ENCODE data around the gene DDRGK1. TPM values are rescaled to one million over a fixed set of nuclear protein-coding genes. Genes with fewer than 3 reads are reported as not detected.

The DDRGK1 gene
- total and polyA plus RNA-seq, 4 donors, result 16.8 to 72.4 (median 48.5) TPM

DNA sequence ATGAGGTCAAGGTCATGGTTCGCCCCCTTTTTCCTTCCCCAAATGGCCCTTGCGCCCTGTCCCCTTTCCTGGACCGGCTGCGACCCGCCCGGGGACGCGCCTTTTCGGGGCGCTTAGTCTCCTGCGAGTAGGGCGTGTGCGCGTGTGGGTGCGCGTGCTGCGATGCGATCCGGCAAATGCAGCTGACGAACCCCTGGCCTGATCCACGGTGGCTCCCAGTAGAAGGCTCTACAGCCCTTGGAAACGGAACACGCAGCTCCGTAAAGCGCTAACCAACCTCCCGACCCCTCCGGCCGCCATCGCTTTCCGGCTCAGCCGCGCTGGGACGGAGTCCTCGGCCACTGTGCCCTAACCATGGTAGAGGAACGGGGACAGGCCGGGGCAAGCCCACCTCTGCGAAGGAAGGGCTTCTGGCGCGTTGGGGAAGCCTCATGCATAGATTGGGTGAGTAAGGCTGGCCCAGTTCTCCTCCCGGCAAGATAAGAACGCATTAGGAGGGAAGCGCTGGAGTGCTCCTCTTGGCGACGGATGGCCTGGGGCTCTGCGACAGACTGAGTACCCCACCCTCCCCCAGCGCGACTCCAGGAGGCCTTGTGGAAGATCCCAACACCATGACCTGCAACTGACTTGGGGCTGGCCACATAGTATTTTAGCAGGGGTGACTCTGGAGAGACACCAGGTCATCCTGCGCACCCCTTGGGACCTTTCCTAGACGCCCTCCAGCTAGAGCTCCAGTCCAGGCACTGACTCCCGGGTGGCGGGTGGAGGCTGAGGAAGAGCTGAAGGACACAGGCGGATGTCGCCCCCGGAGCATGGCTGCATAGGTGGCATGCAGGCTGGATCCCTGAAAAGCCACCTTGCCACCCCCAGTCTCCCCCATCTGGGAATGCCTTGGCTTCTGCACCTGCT, 35.6 kb upstream of the DDRGK1 start:
- Histone ChIP-seq H3K27ac (ENCODE audit: low read depth in 1 of 2, low read length in 2 of 2) (no peak overlapping the region), H3K36me3 (ENCODE audit: control insufficient read depth in 4 of 4, insufficient read depth in 3 of 4, low read depth in 1 of 4, low read length in 3 of 4) (no peaks in the 10 kb centered on the region), H3K4me1 (ENCODE audit: control insufficient read depth in 4 of 4, insufficient read depth in 4 of 4, low read length in 3 of 4) (peaks cover 8 to 21% (median 14%) of the 10 kb centered on the region in 4 donors), H3K4me3 (ENCODE audit: low read depth in 1 of 3, low read length in 3 of 3) (peak overlapping the region in 2 of 3 donors; percentile 36 to 76), H3K9me3 (ENCODE audit: control insufficient read depth in 4 of 4, low read length in 3 of 4) (no peaks in the 10 kb centered on the region), H3K27me3 (ENCODE audit: control insufficient read depth in 4 of 4, insufficient read depth in 4 of 4, low read length in 3 of 4) (peaks cover 0 to 8% (median 1%) of the 10 kb centered on the region in 4 donors), H3K9ac (ENCODE audit: low read depth in 1 of 2, low read length in 2 of 2) (no peak overlapping the region)
- 21% methylated on average over 54 of the region's 54 CpGs for WGBS
- no peak for DNase-seq (ENCODE audit: low spot score)
- TF ChIP-seq FOXA2 (IDR thresholded peaks at IDR 0.05) (no peak), JUND (IDR thresholded peaks at IDR 0.05) (no peak), NR2F2 (IDR thresholded peaks at IDR 0.05) (no peak), EGR1 (IDR thresholded peaks at IDR 0.05; ENCODE audit: low read depth in 2 of 2) (no peak), FOXA1 (IDR thresholded peaks at IDR 0.05) (no peak), HNF4A (conservative IDR thresholded peaks at IDR 0.05) (no peak), YY1 (IDR thresholded peaks at IDR 0.05) (no peak), HNF4G (IDR thresholded peaks at IDR 0.05) (no peak), GABPA (IDR thresholded peaks at IDR 0.05 in 1 of 2, conservative IDR thresholded peaks at IDR 0.05 in 1 of 2) (no peak), TAF1 (conservative IDR thresholded peaks at IDR 0.05) (no peak), RAD21 (IDR thresholded peaks at IDR 0.05) (no peak)
- TF ChIP-seq, protein P1, sequence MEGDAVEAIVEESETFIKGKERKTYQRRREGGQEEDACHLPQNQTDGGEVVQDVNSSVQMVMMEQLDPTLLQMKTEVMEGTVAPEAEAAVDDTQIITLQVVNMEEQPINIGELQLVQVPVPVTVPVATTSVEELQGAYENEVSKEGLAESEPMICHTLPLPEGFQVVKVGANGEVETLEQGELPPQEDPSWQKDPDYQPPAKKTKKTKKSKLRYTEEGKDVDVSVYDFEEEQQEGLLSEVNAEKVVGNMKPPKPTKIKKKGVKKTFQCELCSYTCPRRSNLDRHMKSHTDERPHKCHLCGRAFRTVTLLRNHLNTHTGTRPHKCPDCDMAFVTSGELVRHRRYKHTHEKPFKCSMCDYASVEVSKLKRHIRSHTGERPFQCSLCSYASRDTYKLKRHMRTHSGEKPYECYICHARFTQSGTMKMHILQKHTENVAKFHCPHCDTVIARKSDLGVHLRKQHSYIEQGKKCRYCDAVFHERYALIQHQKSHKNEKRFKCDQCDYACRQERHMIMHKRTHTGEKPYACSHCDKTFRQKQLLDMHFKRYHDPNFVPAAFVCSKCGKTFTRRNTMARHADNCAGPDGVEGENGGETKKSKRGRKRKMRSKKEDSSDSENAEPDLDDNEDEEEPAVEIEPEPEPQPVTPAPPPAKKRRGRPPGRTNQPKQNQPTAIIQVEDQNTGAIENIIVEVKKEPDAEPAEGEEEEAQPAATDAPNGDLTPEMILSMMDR (IDR thresholded peaks at IDR 0.05; ENCODE audit: low read depth, low read length, missing input control), result no peak
- TF ChIP-seq, protein P2, sequence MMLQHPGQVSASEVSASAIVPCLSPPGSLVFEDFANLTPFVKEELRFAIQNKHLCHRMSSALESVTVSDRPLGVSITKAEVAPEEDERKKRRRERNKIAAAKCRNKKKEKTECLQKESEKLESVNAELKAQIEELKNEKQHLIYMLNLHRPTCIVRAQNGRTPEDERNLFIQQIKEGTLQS (IDR thresholded peaks at IDR 0.05), result no peak
- TF ChIP-seq, protein P3, sequence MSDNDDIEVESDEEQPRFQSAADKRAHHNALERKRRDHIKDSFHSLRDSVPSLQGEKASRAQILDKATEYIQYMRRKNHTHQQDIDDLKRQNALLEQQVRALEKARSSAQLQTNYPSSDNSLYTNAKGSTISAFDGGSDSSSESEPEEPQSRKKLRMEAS (IDR thresholded peaks at IDR 0.05), result no peak
- TF ChIP-seq, protein P4, sequence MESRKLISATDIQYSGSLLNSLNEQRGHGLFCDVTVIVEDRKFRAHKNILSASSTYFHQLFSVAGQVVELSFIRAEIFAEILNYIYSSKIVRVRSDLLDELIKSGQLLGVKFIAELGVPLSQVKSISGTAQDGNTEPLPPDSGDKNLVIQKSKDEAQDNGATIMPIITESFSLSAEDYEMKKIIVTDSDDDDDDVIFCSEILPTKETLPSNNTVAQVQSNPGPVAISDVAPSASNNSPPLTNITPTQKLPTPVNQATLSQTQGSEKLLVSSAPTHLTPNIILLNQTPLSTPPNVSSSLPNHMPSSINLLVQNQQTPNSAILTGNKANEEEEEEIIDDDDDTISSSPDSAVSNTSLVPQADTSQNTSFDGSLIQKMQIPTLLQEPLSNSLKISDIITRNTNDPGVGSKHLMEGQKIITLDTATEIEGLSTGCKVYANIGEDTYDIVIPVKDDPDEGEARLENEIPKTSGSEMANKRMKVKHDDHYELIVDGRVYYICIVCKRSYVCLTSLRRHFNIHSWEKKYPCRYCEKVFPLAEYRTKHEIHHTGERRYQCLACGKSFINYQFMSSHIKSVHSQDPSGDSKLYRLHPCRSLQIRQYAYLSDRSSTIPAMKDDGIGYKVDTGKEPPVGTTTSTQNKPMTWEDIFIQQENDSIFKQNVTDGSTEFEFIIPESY (IDR thresholded peaks at IDR 0.05), result no peak
- TF ChIP-seq, protein P5, sequence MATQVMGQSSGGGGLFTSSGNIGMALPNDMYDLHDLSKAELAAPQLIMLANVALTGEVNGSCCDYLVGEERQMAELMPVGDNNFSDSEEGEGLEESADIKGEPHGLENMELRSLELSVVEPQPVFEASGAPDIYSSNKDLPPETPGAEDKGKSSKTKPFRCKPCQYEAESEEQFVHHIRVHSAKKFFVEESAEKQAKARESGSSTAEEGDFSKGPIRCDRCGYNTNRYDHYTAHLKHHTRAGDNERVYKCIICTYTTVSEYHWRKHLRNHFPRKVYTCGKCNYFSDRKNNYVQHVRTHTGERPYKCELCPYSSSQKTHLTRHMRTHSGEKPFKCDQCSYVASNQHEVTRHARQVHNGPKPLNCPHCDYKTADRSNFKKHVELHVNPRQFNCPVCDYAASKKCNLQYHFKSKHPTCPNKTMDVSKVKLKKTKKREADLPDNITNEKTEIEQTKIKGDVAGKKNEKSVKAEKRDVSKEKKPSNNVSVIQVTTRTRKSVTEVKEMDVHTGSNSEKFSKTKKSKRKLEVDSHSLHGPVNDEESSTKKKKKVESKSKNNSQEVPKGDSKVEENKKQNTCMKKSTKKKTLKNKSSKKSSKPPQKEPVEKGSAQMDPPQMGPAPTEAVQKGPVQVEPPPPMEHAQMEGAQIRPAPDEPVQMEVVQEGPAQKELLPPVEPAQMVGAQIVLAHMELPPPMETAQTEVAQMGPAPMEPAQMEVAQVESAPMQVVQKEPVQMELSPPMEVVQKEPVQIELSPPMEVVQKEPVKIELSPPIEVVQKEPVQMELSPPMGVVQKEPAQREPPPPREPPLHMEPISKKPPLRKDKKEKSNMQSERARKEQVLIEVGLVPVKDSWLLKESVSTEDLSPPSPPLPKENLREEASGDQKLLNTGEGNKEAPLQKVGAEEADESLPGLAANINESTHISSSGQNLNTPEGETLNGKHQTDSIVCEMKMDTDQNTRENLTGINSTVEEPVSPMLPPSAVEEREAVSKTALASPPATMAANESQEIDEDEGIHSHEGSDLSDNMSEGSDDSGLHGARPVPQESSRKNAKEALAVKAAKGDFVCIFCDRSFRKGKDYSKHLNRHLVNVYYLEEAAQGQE (IDR thresholded peaks at IDR 0.05), result no peak

Measured in liver (tissue), 9 donors.